ENCODE measurements around the gene XBP1. TPM values are rescaled to one million over a fixed set of nuclear protein-coding genes. Genes with fewer than 3 reads are reported as not detected.
"Not testable (repeated sequence)": the region's sequence is repeated elsewhere in the genome, so short reads cannot be mapped to it uniquely, and the experiment has no call there.

Gene XBP1
- total RNA-seq, 3 donors from 2014 or later = 79.7 to 118 (median 105) TPM

- Mint-ChIP-seq H3K4me3 (no peak overlapping the region), H3K9me3 (no peaks in the 10 kb centered on the region), H3K4me1 (ENCODE audit: low read depth) (peaks cover 35% of the 10 kb centered on the region), H3K27me3 (ENCODE audit: low read depth) (no peaks in the 10 kb centered on the region), H3K36me3 (ENCODE audit: insufficient read depth) (peaks cover 5% of the 10 kb centered on the region)
- ATAC-seq = no peak
- DNase-seq = no peak
Measured at GRCh38 chr22:28826921-28827320, 26.6 kb upstream of the XBP1 start.

GRCh38 chr22:28826430-28826829, 26.1 kb upstream of the XBP1 start:
- H3K4me1 Mint-ChIP-seq (ENCODE audit: low read depth) = peaks cover 40% of the 10 kb centered on the region
- ATAC-seq; H3K4me3 Mint-ChIP-seq; DNase-seq; H3K9me3 Mint-ChIP-seq; H3K27me3 Mint-ChIP-seq (ENCODE audit: low read depth); H3K36me3 Mint-ChIP-seq (ENCODE audit: insufficient read depth): not testable (repeated sequence)

GRCh38 chr22:28824455-28824854, 24.1 kb upstream of the XBP1 start:
- not testable (repeated sequence) for DNase-seq; ATAC-seq; H3K36me3 Mint-ChIP-seq (ENCODE audit: insufficient read depth); H3K4me3 Mint-ChIP-seq; H3K27me3 Mint-ChIP-seq (ENCODE audit: low read depth); H3K9me3 Mint-ChIP-seq
- H3K4me1 Mint-ChIP-seq (ENCODE audit: low read depth) = peaks cover 48% of the 10 kb centered on the region

GRCh38 chr22:28822930-28823551, 22.7 kb upstream of the XBP1 start:
- ATAC-seq = peak in 1 of 2 donors; percentile 40
- H3K9me3 Mint-ChIP-seq = no peaks in the 10 kb centered on the region
- H3K4me3 Mint-ChIP-seq = no peak overlapping the region
- no peaks in the 10 kb centered on the region for H3K27me3 Mint-ChIP-seq (ENCODE audit: low read depth)
- H3K4me1 Mint-ChIP-seq (ENCODE audit: low read depth) = peaks cover 56% of the 10 kb centered on the region
- H3K36me3 Mint-ChIP-seq (ENCODE audit: insufficient read depth) = peaks cover 8% of the 10 kb centered on the region
- no peak for DNase-seq

- no peak for DNase-seq
- Mint-ChIP-seq H3K36me3 (ENCODE audit: insufficient read depth) (peaks cover 8% of the 10 kb centered on the region), H3K27me3 (ENCODE audit: low read depth) (no peaks in the 10 kb centered on the region), H3K4me1 (ENCODE audit: low read depth) (peaks cover 60% of the 10 kb centered on the region), H3K9me3 (no peaks in the 10 kb centered on the region), H3K4me3 (no peak overlapping the region)
- ATAC-seq = no peak
Measured at GRCh38 chr22:28821452-28821851, 21.1 kb upstream of the XBP1 start.

GRCh38 chr22:28820885-28821284, 20.5 kb upstream of the XBP1 start:
- H3K4me1 Mint-ChIP-seq (ENCODE audit: low read depth) = peaks cover 57% of the 10 kb centered on the region
- H3K36me3 Mint-ChIP-seq (ENCODE audit: insufficient read depth) = peaks cover 8% of the 10 kb centered on the region
- no peaks in the 10 kb centered on the region for H3K27me3 Mint-ChIP-seq (ENCODE audit: low read depth)
- no peaks in the 10 kb centered on the region for H3K9me3 Mint-ChIP-seq
- ATAC-seq = no peak
- DNase-seq = no peak
- H3K4me3 Mint-ChIP-seq = no peak overlapping the region

GRCh38 chr22:28819253-28820096, 19.1 kb upstream of the XBP1 start:
- H3K4me1 Mint-ChIP-seq (ENCODE audit: low read depth) = peaks cover 66% of the 10 kb centered on the region
- ATAC-seq = no peak
- no peaks in the 10 kb centered on the region for H3K9me3 Mint-ChIP-seq
- H3K4me3 Mint-ChIP-seq = no peak overlapping the region
- H3K36me3 Mint-ChIP-seq (ENCODE audit: insufficient read depth) = peaks cover 9% of the 10 kb centered on the region
- DNase-seq = no peak
- H3K27me3 Mint-ChIP-seq (ENCODE audit: low read depth) = no peaks in the 10 kb centered on the region

GRCh38 chr22:28817919-28818859, 17.8 kb upstream of the XBP1 start:
- no peak for ATAC-seq
- peaks cover 73% of the 10 kb centered on the region for H3K4me1 Mint-ChIP-seq (ENCODE audit: low read depth)
- H3K4me3 Mint-ChIP-seq = no peak overlapping the region
- no peaks in the 10 kb centered on the region for H3K9me3 Mint-ChIP-seq
- peaks cover 18% of the 10 kb centered on the region for H3K36me3 Mint-ChIP-seq (ENCODE audit: insufficient read depth)
- no peak for DNase-seq
- H3K27me3 Mint-ChIP-seq (ENCODE audit: low read depth) = no peaks in the 10 kb centered on the region

- Mint-ChIP-seq H3K9me3 (no peaks in the 10 kb centered on the region), H3K36me3 (ENCODE audit: insufficient read depth) (peaks cover 13% of the 10 kb centered on the region), H3K4me3 (no peak overlapping the region), H3K4me1 (ENCODE audit: low read depth) (peaks cover 73% of the 10 kb centered on the region), H3K27me3 (ENCODE audit: low read depth) (no peaks in the 10 kb centered on the region)
- DNase-seq (no peak), ATAC-seq (no peak)
Measured at GRCh38 chr22:28817064-28817463, 16.7 kb upstream of the XBP1 start.

- ATAC-seq (no peak), DNase-seq (no peak)
- peaks cover 13% of the 10 kb centered on the region for H3K36me3 Mint-ChIP-seq (ENCODE audit: insufficient read depth)
- H3K9me3 Mint-ChIP-seq = no peaks in the 10 kb centered on the region
- peaks cover 74% of the 10 kb centered on the region for H3K4me1 Mint-ChIP-seq (ENCODE audit: low read depth)
- no peak overlapping the region for H3K4me3 Mint-ChIP-seq
- no peaks in the 10 kb centered on the region for H3K27me3 Mint-ChIP-seq (ENCODE audit: low read depth)
Measured at GRCh38 chr22:28815729-28816128, 15.4 kb upstream of the XBP1 start.

GRCh38 chr22:28815111-28815510, 14.7 kb upstream of the XBP1 start:
- Mint-ChIP-seq H3K36me3 (ENCODE audit: insufficient read depth) (peaks cover 13% of the 10 kb centered on the region), H3K9me3 (no peaks in the 10 kb centered on the region), H3K27me3 (ENCODE audit: low read depth) (no peaks in the 10 kb centered on the region), H3K4me1 (ENCODE audit: low read depth) (peaks cover 80% of the 10 kb centered on the region), H3K4me3 (no peak overlapping the region)
- DNase-seq (no peak), ATAC-seq (no peak)

- ATAC-seq = no peak
- Mint-ChIP-seq H3K4me3 (no peak overlapping the region), H3K4me1 (ENCODE audit: low read depth) (peaks cover 81% of the 10 kb centered on the region), H3K9me3 (no peaks in the 10 kb centered on the region), H3K36me3 (ENCODE audit: insufficient read depth) (peaks cover 14% of the 10 kb centered on the region), H3K27me3 (ENCODE audit: low read depth) (no peaks in the 10 kb centered on the region)
- no peak for DNase-seq
Measured at GRCh38 chr22:28813772-28814518, 13.6 kb upstream of the XBP1 start.

GRCh38 chr22:28812516-28812915, 12.1 kb upstream of the XBP1 start:
- H3K36me3 Mint-ChIP-seq (ENCODE audit: insufficient read depth) = peaks cover 15% of the 10 kb centered on the region

More at GRCh38 chr22:28812516-28812915, 12.1 kb upstream of the XBP1 start:
- Mint-ChIP-seq H3K4me3 (no peak overlapping the region), H3K27me3 (ENCODE audit: low read depth) (no peaks in the 10 kb centered on the region), H3K9me3 (no peaks in the 10 kb centered on the region), H3K4me1 (ENCODE audit: low read depth) (peaks cover 77% of the 10 kb centered on the region)
- ATAC-seq = no peak
- no peak for DNase-seq
